Tibial artery (tissue), 4 donors: ENCODE measurements around the gene SCYGR1.

ENCODE experiments used
- DNase-seq, 2 donors: peaks; one replicate each; pipeline ENCODE4 v3.0.0-alpha.2; 2019
- H3K27ac ChIP-seq, 2 donors: fragments of 200-600 bp; sonication (generic) in 1 of 2; 1 replicate in 1 of 2; 2 replicates in 1 of 2; pipeline ENCODE4 v1.5.1; 2018 to 2019; ENCODE audit warnings: mild to moderate bottlenecking in 1 of 2
- H3K27me3 ChIP-seq, 2 donors: fragments of 200-600 bp; sonication (generic) in 1 of 2; one replicate each; pipeline versions ENCODE4 v1.5.1 to v1.6.0; 2016 to 2019
- H3K36me3 ChIP-seq, 3 donors: fragments of 200-600 bp; sonication (generic) in 2 of 3; one replicate each; pipeline ENCODE4 v1.5.1; 2016 to 2019; ENCODE audit warnings: mild to moderate bottlenecking in 2 of 3
- H3K4me1 ChIP-seq, 4 donors: fragments of 200-600 bp; sonication (generic) in 2 of 4; 1 replicate in 3 of 4; 2 replicates in 1 of 4; pipeline ENCODE4 v1.5.1; 2016 to 2019
- H3K4me3 ChIP-seq, 2 donors: fragments of 200-600 bp; sonication (generic) in 1 of 2; 1 replicate in 1 of 2; 2 replicates in 1 of 2; pipeline ENCODE4 v1.5.1; 2018 to 2019; ENCODE audit warnings: mild to moderate bottlenecking in 2 of 2
- H3K9me3 ChIP-seq, 3 donors: fragments of 200-600 bp; sonication (generic) in 1 of 3; one replicate each; pipeline ENCODE4 v1.5.1; 2016 to 2019
- intact Hi-C: fragments of 100-400 bp; cut with DNase I; formaldehyde crosslinking; loops from one replicate; pipeline ENCODE4 v1.15.0; 2023; ENCODE audit warnings: low total_unique reads
- TF ChIP-seq, protein P1 (sequence below), 2 experiments: fragments of 200-600 bp in 1 of 2; fragments of 450-650 bp in 1 of 2; IDR thresholded peaks; one replicate each; pipeline ENCODE4 v1.5.1; 2017 to 2019; ENCODE audit warnings: antibody characterized with exemption in 2 of 2, mild to moderate bottlenecking in 1 of 2, moderate library complexity in 1 of 2

SCYGR1 gene

DNA sequence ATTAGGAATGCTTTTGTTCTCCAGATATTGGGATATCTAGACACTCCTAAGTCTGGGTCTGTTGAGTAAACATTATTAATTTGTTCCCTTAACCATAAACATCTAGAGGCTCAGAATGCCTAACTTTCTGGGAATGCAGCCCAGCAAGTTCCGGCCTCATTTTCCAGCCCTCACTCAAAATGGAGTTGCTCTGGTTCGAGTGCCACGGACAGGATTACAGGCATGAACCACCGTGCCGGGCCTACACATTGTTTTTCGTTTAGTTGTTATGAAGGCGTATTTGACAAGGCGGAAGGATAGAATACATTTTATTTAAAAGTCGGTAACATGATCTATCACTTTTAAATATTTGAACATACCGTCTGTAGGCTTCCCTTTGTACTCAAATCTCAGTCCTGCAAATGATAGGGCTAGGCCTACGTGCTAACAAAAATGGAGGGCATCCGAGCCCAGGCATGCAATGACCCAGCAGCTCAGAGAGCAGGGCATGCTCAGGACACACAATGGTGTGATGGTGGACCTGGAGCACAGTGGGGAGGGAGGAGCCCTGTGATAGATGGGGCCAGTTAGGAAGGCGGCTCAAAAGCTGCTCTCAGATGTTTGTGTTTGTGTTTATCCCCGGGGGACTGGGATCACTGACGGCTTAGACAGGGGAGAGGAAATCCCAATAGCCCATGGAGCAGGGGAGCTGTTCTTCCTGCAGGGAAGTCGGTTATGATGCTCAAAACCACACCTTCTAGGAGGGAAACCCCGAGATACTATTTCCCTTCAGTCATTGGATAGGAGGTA, 2.9 kb upstream of the SCYGR1 start:
- DNase-seq: no peak
- no peaks in the 10 kb centered on the region for H3K27me3 ChIP-seq
- intact Hi-C loops: no loop called here
- TF ChIP-seq, protein P1, sequence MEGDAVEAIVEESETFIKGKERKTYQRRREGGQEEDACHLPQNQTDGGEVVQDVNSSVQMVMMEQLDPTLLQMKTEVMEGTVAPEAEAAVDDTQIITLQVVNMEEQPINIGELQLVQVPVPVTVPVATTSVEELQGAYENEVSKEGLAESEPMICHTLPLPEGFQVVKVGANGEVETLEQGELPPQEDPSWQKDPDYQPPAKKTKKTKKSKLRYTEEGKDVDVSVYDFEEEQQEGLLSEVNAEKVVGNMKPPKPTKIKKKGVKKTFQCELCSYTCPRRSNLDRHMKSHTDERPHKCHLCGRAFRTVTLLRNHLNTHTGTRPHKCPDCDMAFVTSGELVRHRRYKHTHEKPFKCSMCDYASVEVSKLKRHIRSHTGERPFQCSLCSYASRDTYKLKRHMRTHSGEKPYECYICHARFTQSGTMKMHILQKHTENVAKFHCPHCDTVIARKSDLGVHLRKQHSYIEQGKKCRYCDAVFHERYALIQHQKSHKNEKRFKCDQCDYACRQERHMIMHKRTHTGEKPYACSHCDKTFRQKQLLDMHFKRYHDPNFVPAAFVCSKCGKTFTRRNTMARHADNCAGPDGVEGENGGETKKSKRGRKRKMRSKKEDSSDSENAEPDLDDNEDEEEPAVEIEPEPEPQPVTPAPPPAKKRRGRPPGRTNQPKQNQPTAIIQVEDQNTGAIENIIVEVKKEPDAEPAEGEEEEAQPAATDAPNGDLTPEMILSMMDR (IDR thresholded peaks at IDR 0.05): no peak
- no peak overlapping the region for H3K4me3 ChIP-seq
- H3K9me3 ChIP-seq: no peaks in the 10 kb centered on the region
- H3K36me3 ChIP-seq: no peaks in the 10 kb centered on the region
- no peaks in the 10 kb centered on the region for H3K4me1 ChIP-seq
- no peak overlapping the region for H3K27ac ChIP-seq

DNA sequence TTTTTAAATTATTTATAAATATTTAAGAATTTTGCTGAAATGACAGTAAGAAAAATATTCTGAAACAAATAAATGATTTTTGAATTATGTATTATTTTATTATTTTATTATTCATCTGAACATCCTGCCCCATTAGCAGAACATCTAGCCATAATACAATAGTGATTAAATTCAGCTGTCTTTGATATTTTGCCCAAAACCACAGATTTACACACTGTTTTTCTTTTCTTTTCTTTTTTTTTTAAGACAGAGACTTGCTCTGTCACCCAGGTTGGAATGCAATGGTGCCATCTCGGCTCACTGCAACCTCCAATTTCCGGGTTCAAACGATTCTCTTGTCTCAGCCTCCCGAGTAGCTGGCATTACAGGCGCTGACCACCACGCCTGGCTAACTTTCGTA, 1.9 kb upstream of the SCYGR1 start:
- TF ChIP-seq, protein P1 (IDR thresholded peaks at IDR 0.05): no peak
- DNase-seq: no peak
- Histone ChIP-seq H3K27me3 (no peaks in the 10 kb centered on the region), H3K4me1 (no peaks in the 10 kb centered on the region), H3K36me3 (no peaks in the 10 kb centered on the region), H3K27ac (no peak overlapping the region), H3K9me3 (no peaks in the 10 kb centered on the region), H3K4me3 (no peak overlapping the region)
- intact Hi-C loops: no loop called here

DNA sequence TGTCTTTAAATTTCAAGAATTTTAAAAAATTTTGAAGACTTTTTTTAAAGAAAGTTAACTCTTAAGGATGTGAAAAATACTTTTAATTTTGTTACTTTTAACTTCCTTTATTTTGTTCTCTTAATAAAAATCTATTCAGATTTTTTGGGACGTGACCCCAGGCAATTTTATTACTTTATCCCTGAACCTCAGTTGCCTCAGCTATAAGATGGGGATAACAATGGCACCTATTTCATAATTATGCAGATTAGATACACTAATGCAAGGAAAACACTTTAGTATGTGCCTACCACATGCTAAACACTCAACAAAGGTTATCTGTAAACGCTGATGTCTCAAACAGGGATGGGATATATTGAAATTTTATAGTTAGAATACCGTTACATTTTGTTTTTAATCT, 1.5 kb upstream of the SCYGR1 start:
- no peaks in the 10 kb centered on the region for H3K4me1 ChIP-seq
- no peak for DNase-seq
- H3K27ac ChIP-seq: no peak overlapping the region
- H3K4me3 ChIP-seq: no peak overlapping the region
- H3K36me3 ChIP-seq: no peaks in the 10 kb centered on the region
- intact Hi-C loops: no loop called here
- TF ChIP-seq, protein P1 (IDR thresholded peaks at IDR 0.05): no peak
- no peaks in the 10 kb centered on the region for H3K9me3 ChIP-seq
- no peaks in the 10 kb centered on the region for H3K27me3 ChIP-seq

DNA sequence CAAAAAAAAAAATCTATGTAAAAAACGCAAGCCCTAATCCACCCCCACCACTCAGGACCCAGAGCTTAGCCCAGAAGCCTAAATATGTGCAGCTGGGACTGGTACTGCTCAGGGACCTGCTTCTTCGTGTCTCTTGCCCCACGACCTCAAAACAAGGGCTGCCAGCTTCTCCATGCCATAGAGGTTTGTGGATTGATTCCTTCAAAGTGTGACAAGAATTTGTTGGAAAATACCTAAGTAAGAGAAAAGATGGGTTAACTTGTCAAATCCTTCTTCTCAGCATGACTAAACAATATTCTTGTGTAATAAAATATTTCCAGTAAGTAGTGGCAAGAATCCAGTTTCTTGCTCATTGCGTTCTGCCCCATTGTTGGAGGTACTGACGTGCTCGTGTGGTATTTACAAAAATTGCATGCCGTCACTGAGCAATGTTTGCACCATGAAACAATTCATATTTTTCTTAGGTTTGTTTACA, 825 bp upstream of the SCYGR1 start:
- TF ChIP-seq, protein P1 (IDR thresholded peaks at IDR 0.05): no peak
- H3K27me3 ChIP-seq: no peaks in the 10 kb centered on the region
- no peaks in the 10 kb centered on the region for H3K9me3 ChIP-seq
- H3K4me3 ChIP-seq: no peak overlapping the region
- no peak overlapping the region for H3K27ac ChIP-seq
- intact Hi-C loops: no loop called here
- DNase-seq: no peak
- no peaks in the 10 kb centered on the region for H3K4me1 ChIP-seq
- no peaks in the 10 kb centered on the region for H3K36me3 ChIP-seq

DNA sequence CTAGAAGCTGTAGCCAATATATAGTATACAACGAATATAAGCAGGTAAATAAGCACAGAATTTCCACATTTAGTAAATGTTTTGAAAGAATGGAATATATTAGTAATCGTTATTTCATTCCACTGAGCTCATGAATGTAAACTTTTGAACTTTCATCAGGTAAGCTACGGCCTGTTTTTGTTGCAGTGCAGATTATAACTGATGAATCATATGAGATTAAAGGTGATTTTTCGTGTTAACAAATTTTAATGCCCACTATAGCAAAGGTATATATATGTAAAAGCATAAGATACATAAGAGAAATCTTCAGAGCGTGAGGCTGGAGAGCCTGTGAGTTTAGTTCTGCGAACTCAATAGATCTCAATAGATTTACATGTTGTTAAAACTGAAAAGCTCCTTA, 1.1 kb downstream of the SCYGR1 start:
- Histone ChIP-seq H3K9me3 (no peaks in the 10 kb centered on the region), H3K4me3 (no peak overlapping the region), H3K27me3 (no peaks in the 10 kb centered on the region), H3K4me1 (no peaks in the 10 kb centered on the region), H3K36me3 (no peaks in the 10 kb centered on the region), H3K27ac (no peak overlapping the region)
- intact Hi-C loops: no loop called here
- TF ChIP-seq, protein P1 (IDR thresholded peaks at IDR 0.05): no peak
- no peak for DNase-seq
